Measurements from ENCODE around the gene NBAS.
"Not testable (repeated sequence)": the region's sequence is repeated elsewhere in the genome, so short reads cannot be mapped to it uniquely, and the experiment has no call there.

NBAS gene

GRCh38 chr2:15425712-15426111, 135.4 kb downstream of the NBAS start:
- Histone ChIP-seq H3K4me3 (ENCODE audit: low read length) (no peak overlapping the region), H3K36me3 (ENCODE audit: insufficient read depth, low read length) (no peaks in the 10 kb centered on the region), H3K9me3 (ENCODE audit: low read length) (no peaks in the 10 kb centered on the region), H3K27me3 (ENCODE audit: insufficient read depth, low read length) (no peaks in the 10 kb centered on the region), H2AFZ (ENCODE audit: low read depth, low read length) (no peak overlapping the region), H3K4me1 (ENCODE audit: insufficient read depth, low read length) (peaks cover 17% of the 10 kb centered on the region)

DNA sequence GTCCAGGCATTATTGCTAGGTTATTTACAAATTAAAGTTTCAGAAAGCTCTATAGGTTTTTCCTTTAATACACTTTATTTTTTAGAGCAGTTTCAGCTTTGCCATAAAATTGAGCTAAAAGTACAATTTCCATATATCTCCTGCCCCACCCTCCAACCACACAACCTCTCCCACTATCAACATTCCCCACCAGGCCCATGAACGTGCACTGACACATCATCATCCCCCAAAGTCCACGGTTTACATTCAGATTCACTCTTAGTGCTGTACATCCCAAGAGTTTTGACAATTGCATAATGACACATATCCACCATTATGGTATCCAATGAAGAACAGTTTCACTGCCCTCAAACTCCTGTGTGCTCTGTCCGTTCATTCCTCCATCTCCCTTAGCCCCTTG, 139.4 kb downstream of the NBAS start:
- Histone ChIP-seq H3K27me3 (ENCODE audit: insufficient read depth, low read length) (no peaks in the 10 kb centered on the region), H3K4me1 (ENCODE audit: insufficient read depth, low read length) (peaks cover 17% of the 10 kb centered on the region), H2AFZ (ENCODE audit: low read depth, low read length) (no peak overlapping the region), H3K9me3 (ENCODE audit: low read length) (no peaks in the 10 kb centered on the region), H3K4me3 (ENCODE audit: low read length) (no peak overlapping the region), H3K36me3 (ENCODE audit: insufficient read depth, low read length) (peaks cover 1% of the 10 kb centered on the region)

DNA sequence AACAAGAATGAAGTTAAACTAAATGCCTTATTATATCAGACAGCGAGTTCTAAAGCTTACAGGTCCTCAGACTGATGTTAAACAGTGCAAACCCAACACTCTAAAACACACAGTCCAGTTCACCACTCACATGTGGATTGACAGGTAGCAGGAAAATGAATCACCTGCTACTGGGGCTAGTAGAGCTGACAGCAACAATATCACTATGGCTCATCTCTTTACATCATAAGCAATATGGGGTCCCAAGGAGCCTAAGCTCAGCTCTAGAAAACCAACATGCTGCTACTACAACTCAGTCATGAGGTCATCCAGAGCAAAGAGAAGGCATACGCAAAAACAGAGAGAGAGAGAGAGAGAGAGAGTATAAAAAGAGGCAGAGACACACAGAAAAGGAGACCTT, 145.4 kb downstream of the NBAS start:
- no peaks in the 10 kb centered on the region for H3K27me3 ChIP-seq (ENCODE audit: insufficient read depth, low read length)
- H3K4me1 ChIP-seq (ENCODE audit: insufficient read depth, low read length): no peaks in the 10 kb centered on the region
- H3K4me3 ChIP-seq (ENCODE audit: low read length): no peak overlapping the region

GRCh38 chr2:15412779-15413178, 148.4 kb downstream of the NBAS start:
- no peaks in the 10 kb centered on the region for H3K27me3 ChIP-seq (ENCODE audit: insufficient read depth, low read length)
- H2AFZ ChIP-seq (ENCODE audit: low read depth, low read length): no peak overlapping the region
- no peaks in the 10 kb centered on the region for H3K4me1 ChIP-seq (ENCODE audit: insufficient read depth, low read length)
- H3K36me3 ChIP-seq (ENCODE audit: insufficient read depth, low read length): peaks cover 13% of the 10 kb centered on the region
- no peak overlapping the region for H3K4me3 ChIP-seq (ENCODE audit: low read length)
- H3K9me3 ChIP-seq (ENCODE audit: low read length): no peaks in the 10 kb centered on the region

More for the DNA sequence above, 145.4 kb downstream of the NBAS start:
- no peak overlapping the region for H2AFZ ChIP-seq (ENCODE audit: low read depth, low read length)
- peaks cover 13% of the 10 kb centered on the region for H3K36me3 ChIP-seq (ENCODE audit: insufficient read depth, low read length)
- no peaks in the 10 kb centered on the region for H3K9me3 ChIP-seq (ENCODE audit: low read length)

DNA sequence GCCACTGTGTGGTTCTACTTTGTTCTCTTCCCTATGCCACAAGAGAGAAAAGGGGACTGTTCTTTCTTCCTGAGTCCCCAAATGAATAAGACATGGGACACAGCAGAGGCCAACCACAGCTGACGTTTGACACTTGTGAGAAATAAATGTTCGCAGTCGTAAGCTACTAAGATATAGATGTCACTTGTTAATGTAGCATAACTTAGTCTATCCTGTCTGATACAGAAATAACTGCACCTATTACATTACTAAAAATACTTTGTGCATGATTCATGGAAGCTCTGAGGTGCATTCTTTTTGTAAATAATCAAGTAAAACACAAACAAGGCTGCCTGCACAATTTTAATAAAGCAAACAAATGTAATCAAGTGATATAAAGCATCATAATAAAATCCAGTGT, 148.8 kb downstream of the NBAS start:
- no peaks in the 10 kb centered on the region for H3K27me3 ChIP-seq (ENCODE audit: insufficient read depth, low read length)
- H3K4me1 ChIP-seq (ENCODE audit: insufficient read depth, low read length): no peaks in the 10 kb centered on the region
- no peak overlapping the region for H2AFZ ChIP-seq (ENCODE audit: low read depth, low read length)
- H3K4me3 ChIP-seq (ENCODE audit: low read length): no peak overlapping the region
- H3K9me3 ChIP-seq (ENCODE audit: low read length): no peaks in the 10 kb centered on the region
- H3K36me3 ChIP-seq (ENCODE audit: insufficient read depth, low read length): peaks cover 13% of the 10 kb centered on the region

DNA sequence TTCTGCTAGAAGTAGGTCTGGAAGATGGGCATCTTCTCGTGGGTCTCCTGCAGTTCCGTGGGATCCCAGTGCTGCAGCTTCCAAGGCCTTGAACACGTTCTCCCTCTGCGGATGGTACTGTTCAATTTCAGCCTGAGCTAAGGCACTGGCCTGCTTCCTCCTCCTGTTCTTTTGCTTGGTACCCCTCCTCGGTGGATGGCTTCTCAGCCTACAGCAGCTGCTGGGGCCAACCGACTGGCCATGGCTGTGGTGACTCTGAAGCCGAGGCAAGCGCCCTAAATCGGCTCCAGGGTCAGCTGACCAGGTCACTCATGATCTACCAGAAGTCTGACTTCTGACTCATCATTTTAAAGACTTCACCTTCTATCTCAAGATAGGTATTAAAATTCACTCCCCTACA, 150.2 kb downstream of the NBAS start:
- Histone ChIP-seq H3K9me3 (ENCODE audit: low read length) (no peaks in the 10 kb centered on the region), H3K4me1 (ENCODE audit: insufficient read depth, low read length) (no peaks in the 10 kb centered on the region), H3K36me3 (ENCODE audit: insufficient read depth, low read length) (peaks cover 11% of the 10 kb centered on the region), H3K27me3 (ENCODE audit: insufficient read depth, low read length) (no peaks in the 10 kb centered on the region), H3K4me3 (ENCODE audit: low read length) (no peak overlapping the region), H2AFZ (ENCODE audit: low read depth, low read length) (no peak overlapping the region)

DNA sequence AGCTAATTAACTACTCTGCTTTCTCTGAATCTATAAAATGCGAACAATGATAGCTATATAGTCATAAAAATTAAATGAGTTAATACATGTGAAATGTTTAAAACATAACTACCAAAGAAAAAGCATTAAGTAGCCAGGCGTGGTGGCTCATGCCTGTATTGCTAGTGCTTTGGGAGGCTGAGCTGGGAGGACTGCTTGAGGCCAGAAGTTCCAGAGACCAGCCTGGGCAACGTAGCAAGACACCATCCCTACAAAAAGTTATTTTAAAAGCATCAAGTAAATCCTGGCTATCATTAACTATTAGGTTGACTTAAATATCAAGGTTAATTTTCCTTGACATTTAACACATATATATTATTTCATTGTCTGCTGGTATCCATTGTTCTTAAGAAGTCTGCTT, 152.4 kb downstream of the NBAS start:
- no peak overlapping the region for H2AFZ ChIP-seq (ENCODE audit: low read depth, low read length)
- peaks cover 7% of the 10 kb centered on the region for H3K36me3 ChIP-seq (ENCODE audit: insufficient read depth, low read length)
- H3K4me1 ChIP-seq (ENCODE audit: insufficient read depth, low read length): no peaks in the 10 kb centered on the region
- H3K4me3 ChIP-seq (ENCODE audit: low read length): no peak overlapping the region
- H3K27me3 ChIP-seq (ENCODE audit: insufficient read depth, low read length): no peaks in the 10 kb centered on the region
- H3K9me3 ChIP-seq (ENCODE audit: low read length): no peaks in the 10 kb centered on the region

DNA sequence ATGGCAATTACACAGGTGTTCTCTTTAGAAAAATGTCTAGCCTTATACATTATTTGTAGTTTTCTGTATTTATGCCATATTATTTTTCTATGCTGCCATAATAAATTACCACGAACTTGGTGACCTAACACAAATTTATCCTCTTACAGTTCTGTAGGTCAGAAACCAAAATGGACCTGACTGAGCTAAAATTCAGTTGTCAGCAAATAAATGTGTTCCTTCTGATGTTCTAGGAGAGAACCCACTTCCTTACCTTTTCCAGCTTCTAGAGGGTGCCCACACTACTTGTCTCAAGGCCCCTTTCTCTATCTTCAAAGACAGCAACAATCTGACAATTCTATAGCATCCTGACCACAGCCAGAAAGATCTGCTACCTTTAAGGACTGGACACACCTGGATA, 153.5 kb downstream of the NBAS start:
- H2AFZ ChIP-seq (ENCODE audit: low read depth, low read length): no peak overlapping the region
- no peaks in the 10 kb centered on the region for H3K36me3 ChIP-seq (ENCODE audit: insufficient read depth, low read length)
- no peaks in the 10 kb centered on the region for H3K9me3 ChIP-seq (ENCODE audit: low read length)
- H3K27me3 ChIP-seq (ENCODE audit: insufficient read depth, low read length): no peaks in the 10 kb centered on the region
- no peaks in the 10 kb centered on the region for H3K4me1 ChIP-seq (ENCODE audit: insufficient read depth, low read length)
- H3K4me3 ChIP-seq (ENCODE audit: low read length): no peak overlapping the region

- not testable (repeated sequence) for H3K27me3 ChIP-seq (ENCODE audit: insufficient read depth, low read length); H3K4me1 ChIP-seq (ENCODE audit: insufficient read depth, low read length); H3K9me3 ChIP-seq (ENCODE audit: low read length); H3K36me3 ChIP-seq (ENCODE audit: insufficient read depth, low read length); H3K4me3 ChIP-seq (ENCODE audit: low read length); H2AFZ ChIP-seq (ENCODE audit: low read depth, low read length)
Observed at GRCh38 chr2:15404511-15404910, 156.6 kb downstream of the NBAS start.

GRCh38 chr2:15400240-15400826, 160.8 kb downstream of the NBAS start:
- no peaks in the 10 kb centered on the region for H3K36me3 ChIP-seq (ENCODE audit: insufficient read depth, low read length)
- no peaks in the 10 kb centered on the region for H3K4me1 ChIP-seq (ENCODE audit: insufficient read depth, low read length)
- no peak overlapping the region for H3K4me3 ChIP-seq (ENCODE audit: low read length)
- no peak overlapping the region for H2AFZ ChIP-seq (ENCODE audit: low read depth, low read length)
- H3K9me3 ChIP-seq (ENCODE audit: low read length): no peaks in the 10 kb centered on the region
- no peaks in the 10 kb centered on the region for H3K27me3 ChIP-seq (ENCODE audit: insufficient read depth, low read length)

- no peaks in the 10 kb centered on the region for H3K4me1 ChIP-seq (ENCODE audit: insufficient read depth, low read length)
- no peak overlapping the region for H3K4me3 ChIP-seq (ENCODE audit: low read length)
- no peaks in the 10 kb centered on the region for H3K36me3 ChIP-seq (ENCODE audit: insufficient read depth, low read length)
- no peak overlapping the region for H2AFZ ChIP-seq (ENCODE audit: low read depth, low read length)
- H3K27me3 ChIP-seq (ENCODE audit: insufficient read depth, low read length): no peaks in the 10 kb centered on the region
- H3K9me3 ChIP-seq (ENCODE audit: low read length): no peaks in the 10 kb centered on the region
Observed at GRCh38 chr2:15399241-15399640, 161.9 kb downstream of the NBAS start.

DNA sequence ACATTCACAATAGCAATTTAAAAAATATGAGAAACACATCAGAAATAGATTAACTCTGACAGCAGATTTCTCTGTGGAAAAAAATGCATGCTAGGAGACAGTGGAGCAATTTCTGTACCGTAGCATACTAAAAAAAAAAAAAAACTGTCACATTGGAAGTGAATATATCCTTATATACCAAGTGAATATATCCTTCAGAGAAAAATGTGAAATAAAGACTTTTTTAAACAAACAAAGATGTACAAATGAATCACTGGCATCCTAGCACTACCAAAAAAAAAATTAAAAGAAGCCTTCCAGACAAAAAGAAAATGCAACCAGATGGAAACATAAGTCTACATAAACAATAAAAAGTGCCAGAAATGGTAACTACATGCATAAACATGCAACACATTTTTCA, 169.4 kb downstream of the NBAS start:
- H3K4me3 ChIP-seq (ENCODE audit: low read length): no peak overlapping the region
- H3K9me3 ChIP-seq (ENCODE audit: low read length): no peaks in the 10 kb centered on the region
- H3K4me1 ChIP-seq (ENCODE audit: insufficient read depth, low read length): no peaks in the 10 kb centered on the region
- H2AFZ ChIP-seq (ENCODE audit: low read depth, low read length): no peak overlapping the region
- peaks cover 11% of the 10 kb centered on the region for H3K36me3 ChIP-seq (ENCODE audit: insufficient read depth, low read length)
- H3K27me3 ChIP-seq (ENCODE audit: insufficient read depth, low read length): no peaks in the 10 kb centered on the region

DNA sequence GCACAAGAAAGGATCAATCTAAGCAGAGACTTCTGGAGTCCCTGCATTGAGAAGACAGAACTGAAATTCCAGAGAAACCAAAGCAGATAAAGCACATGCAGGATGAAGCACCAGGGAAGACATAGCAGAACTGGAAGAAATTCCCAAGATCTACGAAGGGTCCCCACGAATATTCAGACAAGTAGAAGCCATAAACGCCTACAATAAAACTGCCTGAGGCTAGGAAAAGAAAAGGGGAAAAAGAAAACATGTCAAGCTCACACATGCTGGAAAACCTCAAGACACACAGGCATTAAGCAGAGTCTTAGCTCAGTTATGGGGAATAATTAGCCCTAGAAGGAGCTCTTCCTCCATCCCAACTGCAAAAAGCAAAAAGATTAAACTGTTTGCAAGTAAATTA, 171.2 kb downstream of the NBAS start:
- no peak overlapping the region for H2AFZ ChIP-seq (ENCODE audit: low read depth, low read length)
- no peaks in the 10 kb centered on the region for H3K27me3 ChIP-seq (ENCODE audit: insufficient read depth, low read length)
- no peaks in the 10 kb centered on the region for H3K9me3 ChIP-seq (ENCODE audit: low read length)
- H3K4me3 ChIP-seq (ENCODE audit: low read length): no peak overlapping the region
- H3K4me1 ChIP-seq (ENCODE audit: insufficient read depth, low read length): no peaks in the 10 kb centered on the region
- H3K36me3 ChIP-seq (ENCODE audit: insufficient read depth, low read length): peaks cover 11% of the 10 kb centered on the region

DNA sequence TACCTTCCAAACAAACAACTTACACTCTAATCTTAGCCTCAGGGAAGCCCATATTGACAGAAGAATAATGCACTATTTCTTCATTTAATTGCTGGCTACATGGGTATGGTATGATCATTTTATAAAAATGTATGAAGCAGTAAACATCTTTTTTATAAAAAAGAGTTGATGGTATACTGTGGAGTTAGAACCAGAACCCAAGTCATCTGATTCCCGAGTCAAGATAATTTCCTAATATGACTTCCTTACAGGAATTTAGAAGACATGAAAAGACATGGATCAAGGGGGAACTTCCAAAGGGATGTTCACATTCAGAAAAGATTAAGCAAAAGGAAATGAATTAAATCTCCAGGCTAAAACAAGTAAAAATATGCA, 171.8 kb downstream of the NBAS start:
- Histone ChIP-seq H3K4me1 (ENCODE audit: insufficient read depth, low read length) (no peaks in the 10 kb centered on the region), H2AFZ (ENCODE audit: low read depth, low read length) (no peak overlapping the region), H3K36me3 (ENCODE audit: insufficient read depth, low read length) (peaks cover 11% of the 10 kb centered on the region), H3K27me3 (ENCODE audit: insufficient read depth, low read length) (no peaks in the 10 kb centered on the region), H3K4me3 (ENCODE audit: low read length) (no peak overlapping the region), H3K9me3 (ENCODE audit: low read length) (no peaks in the 10 kb centered on the region)
